K562 (cell line): ENCODE data around the gene SYNGR3. TPM values are rescaled to one million over a fixed set of nuclear protein-coding genes. Genes with fewer than 3 reads are reported as not detected.

Experiments
- HNRNPL ChIP-seq: fragments of 200-400 bp; formaldehyde crosslinking; IDR thresholded peaks from 2 replicates; pipeline ENCODE4 v1.6.1; 2017; ENCODE audit warnings: low read depth, mild to moderate bottlenecking, low read length
- KAT7 ChIP-seq: sonication (generic); formaldehyde crosslinking; IDR thresholded peaks from 2 replicates; pipeline ENCODE4 v1.8.0; 2022; ENCODE audit warnings: missing genetic modification reagents, mild to moderate bottlenecking, borderline replicate concordance
- RBFOX2 ChIP-seq: fragments of 200-400 bp; formaldehyde crosslinking; IDR thresholded peaks from 2 replicates; pipeline ENCODE4 v1.6.1; 2017; ENCODE audit warnings: low read depth, mild to moderate bottlenecking, low read length, moderate library complexity
- SUPT5H ChIP-seq: fragments of 450-650 bp; IDR thresholded peaks from 2 replicates; pipeline ENCODE4 v1.6.1; 2016
- ZNF12 ChIP-seq: sonication (generic); formaldehyde crosslinking; IDR thresholded peaks from 2 replicates; pipeline ENCODE4 v1.4.0; 2020; ENCODE audit warnings: mild to moderate bottlenecking, missing genetic modification reagents
- ZNF57 ChIP-seq: fragments of 450-650 bp; formaldehyde crosslinking; IDR thresholded peaks from 2 replicates; pipeline ENCODE4 v1.4.0; 2020; ENCODE audit warnings: mild to moderate bottlenecking, moderate library complexity
- polyA plus RNA-seq, 8 experiments: library from polyadenylated mRNA; depleted of rRNA in 4 of 8; stranded (reverse) in 5 of 8; unstranded in 3 of 8; fragments of >200 nt; fragmentation: Nextera tagmentation in 2 of 8; fragmentation: Illumina TruSeq in 1 of 8; extraction: Ambion mirVana in 2 of 8; extraction: Trizol in 1 of 8; gene quantifications; 2 replicates each; pipeline versions ENCODE4 v1.2.1 to v1.2.3, GENCODE V29; 2011 to 2014; ENCODE audit warnings: inconsistent platforms in 1 of 8, missing spikeins in 1 of 8
- total RNA-seq, 7 experiments: library from RNA; depleted of rRNA in 6 of 7; stranded (reverse); fragments of >200 nt in 6 of 7; fragmentation: Illumina TruSeq in 2 of 7; extraction: Trizol in 2 of 7; gene quantifications; 2 replicates each; pipeline versions ENCODE4 v1.2.1 to v1.2.3, GENCODE V29; 2011 to 2021; ENCODE audit warnings: low replicate concordance in 1 of 7
- TF ChIP-seq, protein P1 (sequence below), 2 experiments: fragments of 450-650 bp in 1 of 2; sonication (generic) in 1 of 2; formaldehyde crosslinking; conservative IDR thresholded peaks; 2 replicates each; pipeline versions ENCODE4 v1.4.0 to v1.8.1; 2020 to 2022; ENCODE audit warnings: mild to moderate bottlenecking in 1 of 2, missing genetic modification reagents in 1 of 2
- TF ChIP-seq, protein P2 (sequence below), 2 experiments: fragments of 450-650 bp in 1 of 2; sonication (generic) in 1 of 2; formaldehyde crosslinking in 1 of 2; IDR thresholded peaks; 2 replicates each; pipeline versions ENCODE4 v1.7.1 to v1.9.0; 2016 to 2022; ENCODE audit warnings: inconsistent platforms in 1 of 2, mild to moderate bottlenecking in 1 of 2, missing genetic modification reagents in 1 of 2
- TF ChIP-seq, protein P3 (sequence below), 2 experiments: fragments of 250-450 bp in 1 of 2; fragments of 450-650 bp in 1 of 2; sonication (Bioruptor Pico) in 1 of 2; IDR thresholded peaks; 2 replicates each; pipeline versions ENCODE4 v1.6.1 to v1.8.0; 2016 to 2021; ENCODE audit warnings: mild to moderate bottlenecking in 2 of 2, moderate library complexity in 2 of 2, missing compliant biosample characterization in 1 of 2, missing genetic modification characterization in 1 of 2
- TF ChIP-seq, protein P4 (sequence below): fragments of 200-400 bp; formaldehyde crosslinking; IDR thresholded peaks from 2 replicates; pipeline ENCODE4 v1.6.1; 2017; ENCODE audit warnings: mild to moderate bottlenecking, low read depth, low read length, moderate library complexity

Gene SYNGR3
- total and polyA plus RNA-seq, 9 of the 15 experiments (the other 6 are each of a cell fraction or from before 2014, with no cell fraction given) = 3.7 to 69.2 (median 36.3) TPM

DNA sequence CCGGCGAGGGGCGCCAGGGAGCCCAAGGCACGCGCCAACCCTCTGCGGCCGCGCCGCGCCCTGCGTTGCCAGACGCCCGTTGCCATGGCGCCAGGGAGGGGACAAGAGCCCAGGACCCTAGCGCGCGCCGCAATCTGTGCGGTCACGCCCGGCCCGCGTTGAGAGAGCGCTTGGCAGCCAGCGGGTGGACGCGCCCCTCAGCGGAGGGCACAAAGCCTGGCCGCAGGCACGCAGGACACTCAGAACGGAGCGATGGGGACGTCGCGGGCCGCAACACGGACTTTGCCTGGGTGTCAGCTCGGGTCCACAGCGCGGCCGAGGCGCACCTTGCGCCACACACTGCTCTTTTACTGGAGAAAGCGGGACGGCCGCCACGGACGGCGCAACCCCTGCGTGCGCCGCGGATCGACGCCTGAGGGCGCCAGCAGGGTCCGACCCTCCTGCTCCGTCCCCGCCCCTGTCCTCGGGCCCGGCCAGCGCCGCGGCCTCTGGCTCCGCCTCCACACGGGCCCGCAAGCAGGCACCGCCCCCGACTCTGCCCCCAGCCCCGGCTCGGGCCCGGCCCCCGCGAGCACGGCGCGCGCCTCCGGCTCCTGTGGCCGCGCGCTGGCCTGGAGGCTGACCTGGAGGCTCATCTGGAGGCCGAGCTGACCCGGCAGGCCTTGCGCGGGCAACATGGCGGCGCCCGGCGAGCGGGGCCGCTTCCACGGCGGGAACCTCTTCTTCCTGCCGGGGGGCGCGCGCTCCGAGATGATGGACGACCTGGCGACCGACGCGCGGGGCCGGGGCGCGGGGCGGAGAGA lies 6.0 kb upstream of the SYNGR3 start, which contains the start of gene GFER (continued):
- TF ChIP-seq, protein P1, sequence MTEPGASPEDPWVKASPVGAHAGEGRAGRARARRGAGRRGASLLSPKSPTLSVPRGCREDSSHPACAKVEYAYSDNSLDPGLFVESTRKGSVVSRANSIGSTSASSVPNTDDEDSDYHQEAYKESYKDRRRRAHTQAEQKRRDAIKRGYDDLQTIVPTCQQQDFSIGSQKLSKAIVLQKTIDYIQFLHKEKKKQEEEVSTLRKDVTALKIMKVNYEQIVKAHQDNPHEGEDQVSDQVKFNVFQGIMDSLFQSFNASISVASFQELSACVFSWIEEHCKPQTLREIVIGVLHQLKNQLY (CRISPR knock-in tag; conservative IDR thresholded peaks at IDR 0.05) = 0 out of 4 replicates have a peak, but pooled peaks of 1 of the 2 experiments have one; percentile 40
- TF ChIP-seq HNRNPL (peak; percentile 71), ZNF12 (no peak), SUPT5H (peak; percentile 30; the same call in 1 of the 2 replicates), KAT7 (CRISPR knock-in tag) (peak; percentile 85; the same call in 1 of the 2 replicates), ZNF57 (CRISPR knock-in tag) (no peak), RBFOX2 (peak; percentile 83)
- TF ChIP-seq, protein P2, sequence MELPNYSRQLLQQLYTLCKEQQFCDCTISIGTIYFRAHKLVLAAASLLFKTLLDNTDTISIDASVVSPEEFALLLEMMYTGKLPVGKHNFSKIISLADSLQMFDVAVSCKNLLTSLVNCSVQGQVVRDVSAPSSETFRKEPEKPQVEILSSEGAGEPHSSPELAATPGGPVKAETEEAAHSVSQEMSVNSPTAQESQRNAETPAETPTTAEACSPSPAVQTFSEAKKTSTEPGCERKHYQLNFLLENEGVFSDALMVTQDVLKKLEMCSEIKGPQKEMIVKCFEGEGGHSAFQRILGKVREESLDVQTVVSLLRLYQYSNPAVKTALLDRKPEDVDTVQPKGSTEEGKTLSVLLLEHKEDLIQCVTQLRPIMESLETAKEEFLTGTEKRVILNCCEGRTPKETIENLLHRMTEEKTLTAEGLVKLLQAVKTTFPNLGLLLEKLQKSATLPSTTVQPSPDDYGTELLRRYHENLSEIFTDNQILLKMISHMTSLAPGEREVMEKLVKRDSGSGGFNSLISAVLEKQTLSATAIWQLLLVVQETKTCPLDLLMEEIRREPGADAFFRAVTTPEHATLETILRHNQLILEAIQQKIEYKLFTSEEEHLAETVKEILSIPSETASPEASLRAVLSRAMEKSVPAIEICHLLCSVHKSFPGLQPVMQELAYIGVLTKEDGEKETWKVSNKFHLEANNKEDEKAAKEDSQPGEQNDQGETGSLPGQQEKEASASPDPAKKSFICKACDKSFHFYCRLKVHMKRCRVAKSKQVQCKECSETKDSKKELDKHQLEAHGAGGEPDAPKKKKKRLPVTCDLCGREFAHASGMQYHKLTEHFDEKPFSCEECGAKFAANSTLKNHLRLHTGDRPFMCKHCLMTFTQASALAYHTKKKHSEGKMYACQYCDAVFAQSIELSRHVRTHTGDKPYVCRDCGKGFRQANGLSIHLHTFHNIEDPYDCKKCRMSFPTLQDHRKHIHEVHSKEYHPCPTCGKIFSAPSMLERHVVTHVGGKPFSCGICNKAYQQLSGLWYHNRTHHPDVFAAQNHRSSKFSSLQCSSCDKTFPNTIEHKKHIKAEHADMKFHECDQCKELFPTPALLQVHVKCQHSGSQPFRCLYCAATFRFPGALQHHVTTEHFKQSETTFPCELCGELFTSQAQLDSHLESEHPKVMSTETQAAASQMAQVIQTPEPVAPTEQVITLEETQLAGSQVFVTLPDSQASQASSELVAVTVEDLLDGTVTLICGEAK (IDR thresholded peaks at IDR 0.05) = peak; percentile 31; the same call in 1 of the 2 replicates
- TF ChIP-seq, protein P2 (CRISPR knock-in tag; IDR thresholded peaks at IDR 0.05) = no peak
- TF ChIP-seq, protein P3, sequence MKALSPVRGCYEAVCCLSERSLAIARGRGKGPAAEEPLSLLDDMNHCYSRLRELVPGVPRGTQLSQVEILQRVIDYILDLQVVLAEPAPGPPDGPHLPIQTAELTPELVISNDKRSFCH (CRISPR knock-in tag; IDR thresholded peaks at IDR 0.05) = no peak
- TF ChIP-seq, protein P3 (tag; IDR thresholded peaks at IDR 0.05) = peak; percentile 72
- TF ChIP-seq, protein P4, sequence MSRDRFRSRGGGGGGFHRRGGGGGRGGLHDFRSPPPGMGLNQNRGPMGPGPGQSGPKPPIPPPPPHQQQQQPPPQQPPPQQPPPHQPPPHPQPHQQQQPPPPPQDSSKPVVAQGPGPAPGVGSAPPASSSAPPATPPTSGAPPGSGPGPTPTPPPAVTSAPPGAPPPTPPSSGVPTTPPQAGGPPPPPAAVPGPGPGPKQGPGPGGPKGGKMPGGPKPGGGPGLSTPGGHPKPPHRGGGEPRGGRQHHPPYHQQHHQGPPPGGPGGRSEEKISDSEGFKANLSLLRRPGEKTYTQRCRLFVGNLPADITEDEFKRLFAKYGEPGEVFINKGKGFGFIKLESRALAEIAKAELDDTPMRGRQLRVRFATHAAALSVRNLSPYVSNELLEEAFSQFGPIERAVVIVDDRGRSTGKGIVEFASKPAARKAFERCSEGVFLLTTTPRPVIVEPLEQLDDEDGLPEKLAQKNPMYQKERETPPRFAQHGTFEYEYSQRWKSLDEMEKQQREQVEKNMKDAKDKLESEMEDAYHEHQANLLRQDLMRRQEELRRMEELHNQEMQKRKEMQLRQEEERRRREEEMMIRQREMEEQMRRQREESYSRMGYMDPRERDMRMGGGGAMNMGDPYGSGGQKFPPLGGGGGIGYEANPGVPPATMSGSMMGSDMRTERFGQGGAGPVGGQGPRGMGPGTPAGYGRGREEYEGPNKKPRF = no peak
